Right atrium auricular region (tissue), 2 donors: ENCODE results near the gene MXD1. TPM values are rescaled to one million over a fixed set of nuclear protein-coding genes. Genes with fewer than 3 reads are reported as not detected.

Source experiments
- DNase-seq: peaks from one replicate; pipeline ENCODE4 v3.0.0-alpha.2; 2019; ENCODE audit warnings: low spot score
- H3K27ac ChIP-seq, 2 donors: fragments of 200-600 bp; sonication (generic); 1 replicate in 1 of 2; 2 replicates in 1 of 2; pipeline ENCODE4 v1.5.1; 2016 to 2019
- H3K27me3 ChIP-seq, 2 donors: fragments of 200-600 bp; sonication (generic); one replicate each; pipeline versions ENCODE4 v1.5.1 to v1.6.0; 2017 to 2019
- H3K36me3 ChIP-seq: fragments of 200-600 bp; sonication (generic); one replicate; pipeline ENCODE4 v1.5.1; 2016
- H3K4me1 ChIP-seq, 2 donors: fragments of 200-600 bp; sonication (generic); one replicate each; pipeline versions ENCODE4 v1.5.1 to v1.6.0; 2017 to 2019
- H3K4me3 ChIP-seq, 2 donors: fragments of 200-600 bp; sonication (generic); 1 replicate in 1 of 2; 2 replicates in 1 of 2; pipeline ENCODE4 v1.5.1; 2017 to 2019; ENCODE audit warnings: mild to moderate bottlenecking in 1 of 2, moderate library complexity in 1 of 2
- H3K9me3 ChIP-seq, 2 donors: fragments of 200-600 bp; sonication (generic); one replicate each; pipeline ENCODE4 v1.5.1; 2019
- CTCF ChIP-seq, 2 donors: fragments of 200-600 bp; sonication (generic); IDR thresholded peaks; one replicate each; pipeline ENCODE4 v1.5.1; 2019; ENCODE audit warnings: antibody characterized with exemption in 2 of 2
- total RNA-seq, 2 donors: library from RNA; depleted of rRNA; stranded (reverse); fragments of >200 nt; gene quantifications; one replicate each; pipeline ENCODE4 v1.1.0, GENCODE V29; 2016

The MXD1 gene
- total RNA-seq, 2 donors from 2014 or later, result 4.4 to 4.7 TPM

GRCh38 chr2:69964353-69964841 lies 49.5 kb downstream of the MXD1 start:
- Histone ChIP-seq H3K36me3 (no peaks in the 10 kb centered on the region), H3K27me3 (no peaks in the 10 kb centered on the region), H3K27ac (no peak overlapping the region), H3K9me3 (no peaks in the 10 kb centered on the region), H3K4me3 (no peak overlapping the region), H3K4me1 (no peaks in the 10 kb centered on the region)
- TF ChIP-seq CTCF (IDR thresholded peaks at IDR 0.05), result no peak
- no peak for DNase-seq

- no peaks in the 10 kb centered on the region for H3K9me3 ChIP-seq
- no peak overlapping the region for H3K27ac ChIP-seq
- DNase-seq, result no peak
- no peaks in the 10 kb centered on the region for H3K4me1 ChIP-seq
- no peaks in the 10 kb centered on the region for H3K36me3 ChIP-seq
- H3K4me3 ChIP-seq, result no peak overlapping the region
- no peaks in the 10 kb centered on the region for H3K27me3 ChIP-seq
- TF ChIP-seq CTCF (IDR thresholded peaks at IDR 0.05), result no peak
Measured at GRCh38 chr2:69965756-69966445, 51.0 kb downstream of the MXD1 start.

GRCh38 chr2:69966496-69966895 lies 51.6 kb downstream of the MXD1 start:
- no peak for TF ChIP-seq CTCF (IDR thresholded peaks at IDR 0.05)
- no peak overlapping the region for H3K27ac ChIP-seq
- no peak for DNase-seq
- H3K4me3 ChIP-seq, result no peak overlapping the region
- no peaks in the 10 kb centered on the region for H3K9me3 ChIP-seq
- H3K27me3 ChIP-seq, result no peaks in the 10 kb centered on the region
- no peaks in the 10 kb centered on the region for H3K4me1 ChIP-seq
- no peaks in the 10 kb centered on the region for H3K36me3 ChIP-seq

- Histone ChIP-seq H3K4me3 (no peak overlapping the region), H3K4me1 (no peaks in the 10 kb centered on the region), H3K27me3 (no peaks in the 10 kb centered on the region), H3K36me3 (no peaks in the 10 kb centered on the region), H3K9me3 (no peaks in the 10 kb centered on the region), H3K27ac (no peak overlapping the region)
- no peak for DNase-seq
- no peak for TF ChIP-seq CTCF (IDR thresholded peaks at IDR 0.05)
Measured at GRCh38 chr2:69968609-69969008, 53.7 kb downstream of the MXD1 start.

- Histone ChIP-seq H3K27ac (no peak overlapping the region), H3K9me3 (no peaks in the 10 kb centered on the region), H3K4me3 (no peak overlapping the region), H3K36me3 (no peaks in the 10 kb centered on the region), H3K4me1 (no peaks in the 10 kb centered on the region), H3K27me3 (no peaks in the 10 kb centered on the region)
- no peak for DNase-seq
- no peak for TF ChIP-seq CTCF (IDR thresholded peaks at IDR 0.05)
Measured at GRCh38 chr2:69969126-69969983, 54.4 kb downstream of the MXD1 start.
